Measurements from ENCODE around the gene KIR3DL3.
A peak's percentile ranks its signal among the peaks of the same experiment; 100 is the strongest.
"Not testable (repeated sequence)": the region's sequence is repeated elsewhere in the genome, so short reads cannot be mapped to it uniquely, and the experiment has no call there.

KIR3DL3 gene

DNA sequence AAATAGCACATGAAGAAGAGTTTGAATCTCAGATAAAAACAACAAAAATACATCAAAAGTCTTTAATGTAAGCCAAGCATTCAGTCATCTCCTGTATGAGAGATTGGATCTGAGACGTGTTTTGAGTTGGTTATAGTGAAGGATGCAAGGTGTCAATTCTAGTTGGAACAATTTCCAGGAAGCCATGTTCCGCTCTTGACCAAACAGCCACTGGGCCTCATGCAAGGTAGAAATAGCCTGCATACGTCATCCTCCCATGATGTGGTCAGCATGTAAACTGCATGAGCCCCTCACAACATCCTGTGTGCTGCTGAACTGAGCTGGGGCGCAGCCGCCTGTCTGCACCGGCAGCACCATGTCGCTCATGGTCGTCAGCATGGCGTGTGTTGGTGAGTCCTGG lies at the start of gene KIR3DL3:
Gene KIR3DL3 (plus strand): TSS at position 301 of the 400 bp plus-strand sequence. CDS start 55 bp downstream, at position 356.
- in situ Hi-C loops (cut with HindIII; ENCODE audit: low sequenced_read_pairs) = no loop called here

DNA sequence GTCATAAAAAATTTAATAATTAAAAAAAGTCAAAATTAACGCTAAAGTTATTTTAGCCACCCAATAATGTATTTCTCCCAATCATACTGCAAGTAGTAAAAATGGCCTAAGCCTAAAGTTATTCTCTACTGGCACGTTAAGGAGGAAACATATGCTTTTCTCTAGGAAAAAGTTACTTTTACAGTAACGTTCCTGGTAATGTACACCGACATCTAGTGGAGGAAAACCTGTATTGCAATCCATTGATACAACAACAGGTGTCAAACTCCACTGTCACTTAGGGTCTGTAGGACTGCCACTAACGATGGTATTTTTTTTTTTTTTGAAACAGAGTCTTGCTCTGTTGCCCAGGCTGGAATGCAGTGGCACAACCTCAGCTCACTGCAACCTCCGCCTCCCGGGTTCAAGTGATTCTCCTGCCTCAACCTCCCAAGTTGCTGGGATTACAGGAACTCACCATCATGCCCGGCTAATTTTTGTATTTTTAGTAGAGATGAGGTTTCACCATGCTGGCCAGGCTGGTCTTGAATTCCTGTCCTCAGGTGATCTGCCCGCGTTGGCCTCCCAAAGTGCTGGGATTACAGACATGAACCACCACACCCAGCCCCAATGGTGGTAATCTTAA lies 47.9 kb upstream of the KIR3DL3 start:
- TF ChIP-seq, protein P1, sequence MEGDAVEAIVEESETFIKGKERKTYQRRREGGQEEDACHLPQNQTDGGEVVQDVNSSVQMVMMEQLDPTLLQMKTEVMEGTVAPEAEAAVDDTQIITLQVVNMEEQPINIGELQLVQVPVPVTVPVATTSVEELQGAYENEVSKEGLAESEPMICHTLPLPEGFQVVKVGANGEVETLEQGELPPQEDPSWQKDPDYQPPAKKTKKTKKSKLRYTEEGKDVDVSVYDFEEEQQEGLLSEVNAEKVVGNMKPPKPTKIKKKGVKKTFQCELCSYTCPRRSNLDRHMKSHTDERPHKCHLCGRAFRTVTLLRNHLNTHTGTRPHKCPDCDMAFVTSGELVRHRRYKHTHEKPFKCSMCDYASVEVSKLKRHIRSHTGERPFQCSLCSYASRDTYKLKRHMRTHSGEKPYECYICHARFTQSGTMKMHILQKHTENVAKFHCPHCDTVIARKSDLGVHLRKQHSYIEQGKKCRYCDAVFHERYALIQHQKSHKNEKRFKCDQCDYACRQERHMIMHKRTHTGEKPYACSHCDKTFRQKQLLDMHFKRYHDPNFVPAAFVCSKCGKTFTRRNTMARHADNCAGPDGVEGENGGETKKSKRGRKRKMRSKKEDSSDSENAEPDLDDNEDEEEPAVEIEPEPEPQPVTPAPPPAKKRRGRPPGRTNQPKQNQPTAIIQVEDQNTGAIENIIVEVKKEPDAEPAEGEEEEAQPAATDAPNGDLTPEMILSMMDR (IDR thresholded peaks at IDR 0.05; ENCODE audit: low read depth, low read length) = peak; percentile 83

More for the DNA sequence above, at the start of gene KIR3DL3:
- no peak for DNase-seq (ENCODE audit: low read depth, low spot score)
- H3K4me3 ChIP-seq (ENCODE audit: low read depth, low read length) = no peak within 1 kb of the TSS
- TF ChIP-seq, protein P1 (IDR thresholded peaks at IDR 0.05; ENCODE audit: low read depth, low read length) = no peak

DNA sequence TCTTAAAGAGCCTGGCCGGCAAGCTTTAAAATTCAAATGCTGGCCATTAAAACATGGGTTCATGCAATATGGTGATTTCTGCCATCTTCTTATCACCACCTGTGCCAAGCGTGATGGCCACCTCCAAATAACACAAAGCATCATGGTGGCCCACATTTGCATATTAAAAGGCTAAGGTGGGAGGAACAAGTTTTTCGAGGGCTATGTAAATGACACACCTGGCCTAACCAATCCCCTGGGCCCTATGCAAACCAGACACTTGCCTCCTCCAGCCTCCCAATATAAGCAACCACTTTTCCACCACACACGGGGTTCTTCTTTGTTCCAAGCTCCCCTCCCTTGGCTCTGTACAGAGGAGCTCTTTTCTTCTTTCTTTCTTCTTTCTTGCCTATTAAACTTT lies 47.0 kb upstream of the KIR3DL3 start:
- in situ Hi-C loops (cut with HindIII; ENCODE audit: low sequenced_read_pairs) = no loop called here
- no peak overlapping the region for H3K4me3 ChIP-seq (ENCODE audit: low read depth, low read length)
- DNase-seq (ENCODE audit: low read depth, low spot score) = no peak
- TF ChIP-seq, protein P1 (IDR thresholded peaks at IDR 0.05; ENCODE audit: low read depth, low read length) = no peak

More for the DNA sequence above, 47.9 kb upstream of the KIR3DL3 start:
- H3K4me3 ChIP-seq (ENCODE audit: low read depth, low read length); in situ Hi-C loops (cut with HindIII; ENCODE audit: low sequenced_read_pairs): not testable (repeated sequence)
- peak; percentile 5 for DNase-seq (ENCODE audit: low read depth, low spot score)

DNA sequence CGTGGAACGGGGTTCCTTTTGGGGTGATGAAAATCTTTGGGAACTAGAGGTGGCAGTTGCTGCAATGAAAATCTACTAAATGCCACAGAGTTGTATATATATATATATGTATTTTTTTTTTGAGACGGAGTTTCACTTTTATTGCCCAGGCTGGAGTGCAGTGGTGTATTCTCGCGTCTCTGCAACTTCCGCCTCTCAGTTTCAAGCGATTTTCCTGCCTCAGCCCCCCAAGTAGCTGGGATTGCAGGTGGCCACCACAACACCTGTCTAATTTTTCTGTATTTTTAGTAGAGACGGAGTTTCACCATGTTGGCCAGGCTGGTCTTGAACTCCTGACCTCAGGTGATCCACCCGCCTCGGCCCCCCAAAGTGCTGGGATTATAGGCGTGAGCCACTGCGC lies 42.6 kb upstream of the KIR3DL3 start:
- DNase-seq (ENCODE audit: low read depth, low spot score); in situ Hi-C loops (cut with HindIII; ENCODE audit: low sequenced_read_pairs); H3K4me3 ChIP-seq (ENCODE audit: low read depth, low read length): not testable (repeated sequence)

DNA sequence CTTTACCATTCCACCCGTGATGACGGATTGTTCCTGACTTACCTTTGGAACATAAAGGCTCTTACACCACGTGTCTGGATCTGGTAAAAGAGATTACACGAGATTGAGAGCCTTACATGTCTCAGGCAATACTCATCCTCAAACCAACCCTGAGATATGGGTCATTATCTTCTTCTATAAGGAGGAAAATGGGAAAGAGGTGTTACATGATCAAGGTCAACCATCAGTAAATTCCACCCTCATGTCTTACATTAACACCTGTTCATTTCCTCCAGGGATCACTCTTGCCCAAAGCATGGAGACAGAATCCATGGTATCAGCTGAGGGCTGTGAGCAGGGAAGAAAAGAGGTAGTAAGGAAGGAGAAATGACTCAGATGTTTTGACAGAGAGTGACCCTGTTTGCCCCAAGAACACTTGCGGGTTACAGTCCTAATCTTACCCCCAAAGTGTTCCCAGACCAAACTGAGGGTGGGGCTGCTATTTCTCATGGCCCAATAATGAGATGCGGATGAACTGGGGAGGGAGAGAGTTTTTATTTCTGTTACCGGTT lies 41.9 kb upstream of the KIR3DL3 start:
- in situ Hi-C loops (cut with HindIII; ENCODE audit: low sequenced_read_pairs) = no loop called here
- H3K4me3 ChIP-seq (ENCODE audit: low read depth, low read length) = no peak overlapping the region
- no peak for DNase-seq (ENCODE audit: low read depth, low spot score)
- TF ChIP-seq, protein P1 (IDR thresholded peaks at IDR 0.05; ENCODE audit: low read depth, low read length) = no peak

DNA sequence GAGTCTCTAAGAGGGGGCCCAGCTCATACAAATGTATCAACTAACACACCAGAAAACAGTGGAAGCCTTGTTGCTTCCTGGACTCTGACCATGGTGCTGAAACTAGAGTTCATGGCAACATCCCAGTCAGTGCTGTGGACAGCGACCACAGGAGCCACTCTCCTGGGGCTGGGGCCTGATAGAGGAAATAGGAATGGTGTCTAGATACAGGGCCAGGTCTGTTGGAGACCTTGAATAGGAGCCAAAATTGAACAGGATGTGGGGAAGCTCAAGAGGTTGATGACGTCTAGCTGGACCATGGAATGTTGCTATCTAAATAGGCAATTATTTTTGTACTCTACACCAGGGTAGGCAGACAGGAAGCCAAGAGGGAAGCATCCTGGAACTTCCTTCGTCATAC lies 39.7 kb upstream of the KIR3DL3 start:
- TF ChIP-seq, protein P1 (IDR thresholded peaks at IDR 0.05; ENCODE audit: low read depth, low read length) = no peak
- in situ Hi-C loops (cut with HindIII; ENCODE audit: low sequenced_read_pairs) = no loop called here
- H3K4me3 ChIP-seq (ENCODE audit: low read depth, low read length) = no peak overlapping the region
- no peak for DNase-seq (ENCODE audit: low read depth, low spot score)

DNA sequence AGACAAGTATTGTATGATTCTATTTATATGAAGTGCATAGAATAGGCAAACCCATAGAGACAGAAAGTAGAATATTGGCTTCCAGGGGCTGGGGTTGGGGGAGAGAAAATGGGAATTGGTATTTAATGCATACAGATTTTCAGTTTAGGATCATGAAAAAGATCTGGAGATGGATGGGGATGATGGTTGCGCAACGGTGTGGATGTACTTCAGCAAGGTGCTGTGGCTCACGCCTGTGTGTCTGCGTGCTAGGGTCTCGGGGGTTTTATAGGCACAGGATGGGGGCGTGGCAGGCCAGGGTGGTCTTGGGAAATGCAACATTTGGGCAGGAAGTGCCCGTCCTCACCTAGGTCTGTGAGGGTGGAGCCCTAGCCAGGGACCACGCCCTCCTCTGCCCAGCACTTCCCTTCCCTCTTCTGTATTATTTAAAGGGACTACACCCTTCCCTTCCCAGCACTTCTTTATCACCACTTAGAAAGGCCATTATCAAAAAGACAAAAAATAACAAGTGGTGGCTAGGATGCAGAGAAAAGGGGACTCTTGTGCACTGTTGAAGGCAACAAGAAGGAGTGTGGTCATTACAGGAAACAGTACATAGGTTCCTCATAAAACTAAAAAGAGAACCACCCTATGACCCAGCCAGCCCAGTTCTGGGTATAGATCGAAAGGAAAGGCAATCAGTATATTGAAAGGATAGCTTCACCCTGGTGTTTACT lies 32.5 kb upstream of the KIR3DL3 start:
- no peak overlapping the region for H3K4me3 ChIP-seq (ENCODE audit: low read depth, low read length)
- in situ Hi-C loops (cut with HindIII; ENCODE audit: low sequenced_read_pairs) = no loop called here
- no peak for DNase-seq (ENCODE audit: low read depth, low spot score)
- TF ChIP-seq, protein P1 (IDR thresholded peaks at IDR 0.05; ENCODE audit: low read depth, low read length) = no peak

All from astrocyte of the spinal cord (primary cell).